ENCODE results near the gene INMT.

Gene INMT

DNA sequence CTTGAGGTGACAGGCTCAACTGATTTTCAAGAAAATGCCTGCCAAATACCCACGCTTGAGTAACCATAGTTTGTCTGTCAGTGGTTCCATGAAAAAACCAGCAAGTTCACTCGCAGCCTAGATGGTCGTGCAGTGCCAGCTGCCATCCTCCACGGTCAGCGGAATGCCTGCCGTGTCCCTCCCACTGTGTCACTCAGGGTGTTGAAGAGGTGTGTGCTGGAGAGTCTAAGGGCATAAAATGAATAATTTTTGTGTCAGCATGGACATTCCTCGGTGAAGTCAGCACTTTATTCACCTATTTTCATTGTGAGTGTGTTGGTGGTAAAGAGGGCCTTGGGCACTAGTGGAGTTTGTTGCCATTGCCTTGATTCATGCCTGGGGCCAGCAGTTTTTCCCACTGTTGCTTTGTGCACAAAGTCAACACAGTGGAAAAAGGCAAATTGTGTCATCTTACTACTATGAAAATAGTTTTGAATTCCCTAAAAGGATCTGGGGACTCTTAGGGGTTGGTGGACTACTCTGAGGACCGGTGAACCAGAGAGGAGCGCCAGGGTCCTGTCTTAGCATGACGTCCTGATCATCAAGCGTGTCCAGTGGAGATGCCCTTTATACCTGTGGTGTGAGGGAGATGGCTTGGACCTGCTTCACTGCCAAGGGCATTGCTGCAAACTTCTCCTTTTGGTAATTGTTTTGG is 36.9 kb downstream of the INMT start:
- Histone ChIP-seq H3K9me2 (ENCODE audit: low read depth, low read length) (no peaks in the 10 kb centered on the region), H3K9me3 (ENCODE audit: low read length) (no peaks in the 10 kb centered on the region), H4K20me1 (ENCODE audit: insufficient read depth, low read length) (no peaks in the 10 kb centered on the region), H2AFZ (ENCODE audit: low read length) (no peak overlapping the region), H3F3A (ENCODE audit: insufficient read depth, low read length) (no peaks in the 10 kb centered on the region), H3K27ac (ENCODE audit: low read depth, low read length, poor library complexity, severe bottlenecking) (no peak overlapping the region), H3K27me3 (ENCODE audit: insufficient read depth, low read length) (no peaks in the 10 kb centered on the region), H3K79me2 (ENCODE audit: insufficient read depth, low read length) (no peaks in the 10 kb centered on the region), H3K36me3 (ENCODE audit: insufficient read depth, low read length) (no peaks in the 10 kb centered on the region), H3K4me1 (ENCODE audit: insufficient read depth, low read length, severe bottlenecking) (no peaks in the 10 kb centered on the region), H3K4me2 (ENCODE audit: low read length) (no peak overlapping the region), H3K9ac (ENCODE audit: low read length) (no peak overlapping the region), H3K4me3 (ENCODE audit: low read depth, low read length, poor library complexity, severe bottlenecking) (no peak overlapping the region)
- TF ChIP-seq, protein P1, sequence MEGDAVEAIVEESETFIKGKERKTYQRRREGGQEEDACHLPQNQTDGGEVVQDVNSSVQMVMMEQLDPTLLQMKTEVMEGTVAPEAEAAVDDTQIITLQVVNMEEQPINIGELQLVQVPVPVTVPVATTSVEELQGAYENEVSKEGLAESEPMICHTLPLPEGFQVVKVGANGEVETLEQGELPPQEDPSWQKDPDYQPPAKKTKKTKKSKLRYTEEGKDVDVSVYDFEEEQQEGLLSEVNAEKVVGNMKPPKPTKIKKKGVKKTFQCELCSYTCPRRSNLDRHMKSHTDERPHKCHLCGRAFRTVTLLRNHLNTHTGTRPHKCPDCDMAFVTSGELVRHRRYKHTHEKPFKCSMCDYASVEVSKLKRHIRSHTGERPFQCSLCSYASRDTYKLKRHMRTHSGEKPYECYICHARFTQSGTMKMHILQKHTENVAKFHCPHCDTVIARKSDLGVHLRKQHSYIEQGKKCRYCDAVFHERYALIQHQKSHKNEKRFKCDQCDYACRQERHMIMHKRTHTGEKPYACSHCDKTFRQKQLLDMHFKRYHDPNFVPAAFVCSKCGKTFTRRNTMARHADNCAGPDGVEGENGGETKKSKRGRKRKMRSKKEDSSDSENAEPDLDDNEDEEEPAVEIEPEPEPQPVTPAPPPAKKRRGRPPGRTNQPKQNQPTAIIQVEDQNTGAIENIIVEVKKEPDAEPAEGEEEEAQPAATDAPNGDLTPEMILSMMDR (IDR thresholded peaks at IDR 0.05; ENCODE audit: low read length): no peak
- TF ChIP-seq EZH2 (IDR thresholded peaks at IDR 0.05; ENCODE audit: borderline replicate concordance, low read length): no peak

DNA sequence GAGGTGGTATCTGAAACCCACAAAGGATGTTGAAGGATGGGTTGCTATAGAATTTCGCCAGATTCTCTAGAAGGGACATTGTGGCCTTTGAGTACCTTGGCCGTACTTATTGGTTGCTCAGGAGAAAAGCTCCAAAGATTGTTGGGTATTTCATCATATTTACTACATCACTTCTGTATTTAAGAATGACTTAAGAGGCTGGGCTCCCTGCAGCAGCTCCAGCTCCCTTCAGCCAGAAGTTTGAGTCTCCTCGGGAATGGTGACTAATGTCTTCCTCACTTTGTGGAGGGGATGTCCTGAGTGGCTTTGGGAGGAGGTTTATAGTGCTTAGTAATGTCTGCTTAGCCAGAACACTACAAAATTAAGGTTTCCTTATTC is 37.4 kb downstream of the INMT start:
- Histone ChIP-seq H3K4me1 (ENCODE audit: insufficient read depth, low read length, severe bottlenecking) (no peaks in the 10 kb centered on the region), H3K9me2 (ENCODE audit: low read depth, low read length) (no peaks in the 10 kb centered on the region), H3K9me3 (ENCODE audit: low read length) (no peaks in the 10 kb centered on the region), H2AFZ (ENCODE audit: low read length) (no peak overlapping the region), H3K27me3 (ENCODE audit: insufficient read depth, low read length) (no peaks in the 10 kb centered on the region), H3K79me2 (ENCODE audit: insufficient read depth, low read length) (no peaks in the 10 kb centered on the region), H3K36me3 (ENCODE audit: insufficient read depth, low read length) (no peaks in the 10 kb centered on the region), H3K4me2 (ENCODE audit: low read length) (no peak overlapping the region), H4K20me1 (ENCODE audit: insufficient read depth, low read length) (no peaks in the 10 kb centered on the region), H3K27ac (ENCODE audit: low read depth, low read length, poor library complexity, severe bottlenecking) (no peak overlapping the region), H3K9ac (ENCODE audit: low read length) (no peak overlapping the region), H3K4me3 (ENCODE audit: low read depth, low read length, poor library complexity, severe bottlenecking) (no peak overlapping the region), H3F3A (ENCODE audit: insufficient read depth, low read length) (no peaks in the 10 kb centered on the region)
- no peak for TF ChIP-seq EZH2 (IDR thresholded peaks at IDR 0.05; ENCODE audit: borderline replicate concordance, low read length)
- TF ChIP-seq, protein P1 (IDR thresholded peaks at IDR 0.05; ENCODE audit: low read length): no peak

DNA sequence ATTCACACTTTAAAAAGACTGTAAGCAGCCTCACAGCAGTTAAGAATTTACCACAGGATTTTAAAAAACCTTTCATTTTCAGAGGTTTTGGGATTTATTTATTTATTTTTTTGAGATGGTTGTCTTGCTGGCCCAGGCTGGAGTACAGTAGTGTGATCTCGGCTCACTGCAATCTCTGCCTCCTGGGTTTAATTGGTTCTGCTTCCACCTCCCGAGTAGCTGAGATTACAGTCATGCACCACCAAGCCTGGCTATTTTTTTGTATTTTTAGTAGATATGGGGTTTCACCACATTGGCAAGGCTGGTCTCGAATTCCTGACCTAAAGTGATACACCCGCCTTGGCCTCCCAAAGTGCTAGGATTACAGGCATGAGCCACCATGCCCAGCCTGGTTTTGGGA is 38.4 kb downstream of the INMT start:
- Histone ChIP-seq H3K9ac (ENCODE audit: low read length) (no peak overlapping the region), H3K4me2 (ENCODE audit: low read length) (no peak overlapping the region), H2AFZ (ENCODE audit: low read length) (no peak overlapping the region), H3K27ac (ENCODE audit: low read depth, low read length, poor library complexity, severe bottlenecking) (no peak overlapping the region), H3K4me1 (ENCODE audit: insufficient read depth, low read length, severe bottlenecking) (no peaks in the 10 kb centered on the region), H3K4me3 (ENCODE audit: low read depth, low read length, poor library complexity, severe bottlenecking) (no peak overlapping the region), H3K27me3 (ENCODE audit: insufficient read depth, low read length) (no peaks in the 10 kb centered on the region), H3K36me3 (ENCODE audit: insufficient read depth, low read length) (no peaks in the 10 kb centered on the region), H4K20me1 (ENCODE audit: insufficient read depth, low read length) (no peaks in the 10 kb centered on the region), H3K79me2 (ENCODE audit: insufficient read depth, low read length) (no peaks in the 10 kb centered on the region), H3K9me2 (ENCODE audit: low read depth, low read length) (no peaks in the 10 kb centered on the region), H3F3A (ENCODE audit: insufficient read depth, low read length) (no peaks in the 10 kb centered on the region), H3K9me3 (ENCODE audit: low read length) (no peaks in the 10 kb centered on the region)
- TF ChIP-seq, protein P1 (IDR thresholded peaks at IDR 0.05; ENCODE audit: low read length): no peak
- TF ChIP-seq EZH2 (IDR thresholded peaks at IDR 0.05; ENCODE audit: borderline replicate concordance, low read length): no peak

Data from OCI-LY1 (cell line).